ENCODE data around the gene PIGW. TPM values are rescaled to one million over a fixed set of nuclear protein-coding genes. Genes with fewer than 3 reads are reported as not detected.
"Not testable (repeated sequence)": the region's sequence is repeated elsewhere in the genome, so short reads cannot be mapped to it uniquely, and the experiment has no call there.

PIGW gene
- polyA plus RNA-seq, 1 donor from 2014 or later, result 5.4 TPM

- no peaks in the 10 kb centered on the region for H3K27me3 ChIP-seq (ENCODE audit: insufficient read depth, low read depth, low read length)
- no peak overlapping the region for H3K4me3 ChIP-seq (ENCODE audit: low read length)
- H3K27ac ChIP-seq (ENCODE audit: low read length), result no peak overlapping the region
- H3F3A ChIP-seq (ENCODE audit: insufficient read depth, low read length, poor library complexity, severe bottlenecking), result no peaks in the 10 kb centered on the region
- H3K9me2 ChIP-seq (ENCODE audit: insufficient read depth, low read length), result no peaks in the 10 kb centered on the region
- H4K20me1 ChIP-seq (ENCODE audit: insufficient read depth), result no peaks in the 10 kb centered on the region
- H3K36me3 ChIP-seq (ENCODE audit: insufficient read depth, low read length), result no peaks in the 10 kb centered on the region
- no peak overlapping the region for H2AFZ ChIP-seq (ENCODE audit: low read depth, low read length)
- no peaks in the 10 kb centered on the region for H3K9me3 ChIP-seq (ENCODE audit: low read length)
- H3K9ac ChIP-seq (ENCODE audit: low read length), result no peak overlapping the region
- no peak overlapping the region for H3K4me2 ChIP-seq (ENCODE audit: low read length)
- TF ChIP-seq EZH2 (IDR thresholded peaks at IDR 0.05; ENCODE audit: borderline replicate concordance, insufficient read depth, low read length, poor library complexity, severe bottlenecking), result no peak
- TF ChIP-seq SMC3 (conservative IDR thresholded peaks at IDR 0.05; ENCODE audit: poor library complexity), result no peak
- TF ChIP-seq TAF1 (IDR thresholded peaks at IDR 0.05; ENCODE audit: low read depth), result no peak
- TF ChIP-seq MXI1 (conservative IDR thresholded peaks at IDR 0.05; ENCODE audit: poor library complexity, severe bottlenecking), result no peak
- TF ChIP-seq POLR2AphosphoS5 (IDR thresholded peaks at IDR 0.05), result no peak
- H3K79me2 ChIP-seq (replicated peaks; ENCODE audit: insufficient read depth, low read length), result no peaks in the 10 kb centered on the region
These were observed 27.5 kb upstream of the PIGW start for GRCh38 chr17:36507266-36507665.

- H3K27me3 ChIP-seq (ENCODE audit: insufficient read depth, low read depth, low read length); H2AFZ ChIP-seq (ENCODE audit: low read depth, low read length); H3K4me2 ChIP-seq (ENCODE audit: low read length); H3K9me2 ChIP-seq (ENCODE audit: insufficient read depth, low read length); H3K27ac ChIP-seq (ENCODE audit: low read length); H3K9ac ChIP-seq (ENCODE audit: low read length); H3K4me3 ChIP-seq (ENCODE audit: low read length); H4K20me1 ChIP-seq (ENCODE audit: insufficient read depth); H3K79me2 ChIP-seq (replicated peaks; ENCODE audit: insufficient read depth, low read length); H3K9me3 ChIP-seq (ENCODE audit: low read length); H3K36me3 ChIP-seq (ENCODE audit: insufficient read depth, low read length); H3F3A ChIP-seq (ENCODE audit: insufficient read depth, low read length, poor library complexity, severe bottlenecking): not testable (repeated sequence)
These were observed 26.3 kb upstream of the PIGW start for GRCh38 chr17:36508439-36508838.

- Histone ChIP-seq H3K36me3 (ENCODE audit: insufficient read depth, low read length) (no peaks in the 10 kb centered on the region), H3K27me3 (ENCODE audit: insufficient read depth, low read depth, low read length) (no peaks in the 10 kb centered on the region), H3K79me2 (replicated peaks; ENCODE audit: insufficient read depth, low read length) (no peaks in the 10 kb centered on the region)
These were observed 25.4 kb upstream of the PIGW start for GRCh38 chr17:36509272-36509985.

More at GRCh38 chr17:36509272-36509985, 25.4 kb upstream of the PIGW start:
- Histone ChIP-seq H3K4me2 (ENCODE audit: low read length) (no peak overlapping the region), H3K27ac (ENCODE audit: low read length) (no peak overlapping the region), H3K9ac (ENCODE audit: low read length) (no peak overlapping the region), H3F3A (ENCODE audit: insufficient read depth, low read length, poor library complexity, severe bottlenecking) (no peaks in the 10 kb centered on the region), H3K9me2 (ENCODE audit: insufficient read depth, low read length) (no peaks in the 10 kb centered on the region), H2AFZ (ENCODE audit: low read depth, low read length) (no peak overlapping the region), H3K4me3 (ENCODE audit: low read length) (no peak overlapping the region), H4K20me1 (ENCODE audit: insufficient read depth) (no peaks in the 10 kb centered on the region), H3K9me3 (ENCODE audit: low read length) (no peaks in the 10 kb centered on the region)
- no peak for TF ChIP-seq RAD21 (conservative IDR thresholded peaks at IDR 0.05)
- no peak for TF ChIP-seq TAF1 (IDR thresholded peaks at IDR 0.05; ENCODE audit: low read depth)
- no peak for TF ChIP-seq EZH2 (IDR thresholded peaks at IDR 0.05; ENCODE audit: borderline replicate concordance, insufficient read depth, low read length, poor library complexity, severe bottlenecking)
- TF ChIP-seq, protein P1, sequence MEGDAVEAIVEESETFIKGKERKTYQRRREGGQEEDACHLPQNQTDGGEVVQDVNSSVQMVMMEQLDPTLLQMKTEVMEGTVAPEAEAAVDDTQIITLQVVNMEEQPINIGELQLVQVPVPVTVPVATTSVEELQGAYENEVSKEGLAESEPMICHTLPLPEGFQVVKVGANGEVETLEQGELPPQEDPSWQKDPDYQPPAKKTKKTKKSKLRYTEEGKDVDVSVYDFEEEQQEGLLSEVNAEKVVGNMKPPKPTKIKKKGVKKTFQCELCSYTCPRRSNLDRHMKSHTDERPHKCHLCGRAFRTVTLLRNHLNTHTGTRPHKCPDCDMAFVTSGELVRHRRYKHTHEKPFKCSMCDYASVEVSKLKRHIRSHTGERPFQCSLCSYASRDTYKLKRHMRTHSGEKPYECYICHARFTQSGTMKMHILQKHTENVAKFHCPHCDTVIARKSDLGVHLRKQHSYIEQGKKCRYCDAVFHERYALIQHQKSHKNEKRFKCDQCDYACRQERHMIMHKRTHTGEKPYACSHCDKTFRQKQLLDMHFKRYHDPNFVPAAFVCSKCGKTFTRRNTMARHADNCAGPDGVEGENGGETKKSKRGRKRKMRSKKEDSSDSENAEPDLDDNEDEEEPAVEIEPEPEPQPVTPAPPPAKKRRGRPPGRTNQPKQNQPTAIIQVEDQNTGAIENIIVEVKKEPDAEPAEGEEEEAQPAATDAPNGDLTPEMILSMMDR (IDR thresholded peaks at IDR 0.05; ENCODE audit: poor library complexity, severe bottlenecking), result no peak
- no peak for TF ChIP-seq POLR2AphosphoS5 (IDR thresholded peaks at IDR 0.05)
- TF ChIP-seq EP300 (conservative IDR thresholded peaks at IDR 0.05; ENCODE audit: poor library complexity, severe bottlenecking), result no peak
- no peak for TF ChIP-seq SMC3 (conservative IDR thresholded peaks at IDR 0.05; ENCODE audit: poor library complexity)
- no peak for TF ChIP-seq REST (IDR thresholded peaks at IDR 0.05; ENCODE audit: borderline replicate concordance)
- TF ChIP-seq MXI1 (conservative IDR thresholded peaks at IDR 0.05; ENCODE audit: poor library complexity, severe bottlenecking), result no peak
